ENCODE measurements around the gene LEP. TPM values are rescaled to one million over a fixed set of nuclear protein-coding genes. Genes with fewer than 3 reads are reported as not detected.

LEP gene
- total and polyA plus RNA-seq, 2 donors (not counting 1 experiment from before 2014, with no cell fraction given) = not detected

DNA sequence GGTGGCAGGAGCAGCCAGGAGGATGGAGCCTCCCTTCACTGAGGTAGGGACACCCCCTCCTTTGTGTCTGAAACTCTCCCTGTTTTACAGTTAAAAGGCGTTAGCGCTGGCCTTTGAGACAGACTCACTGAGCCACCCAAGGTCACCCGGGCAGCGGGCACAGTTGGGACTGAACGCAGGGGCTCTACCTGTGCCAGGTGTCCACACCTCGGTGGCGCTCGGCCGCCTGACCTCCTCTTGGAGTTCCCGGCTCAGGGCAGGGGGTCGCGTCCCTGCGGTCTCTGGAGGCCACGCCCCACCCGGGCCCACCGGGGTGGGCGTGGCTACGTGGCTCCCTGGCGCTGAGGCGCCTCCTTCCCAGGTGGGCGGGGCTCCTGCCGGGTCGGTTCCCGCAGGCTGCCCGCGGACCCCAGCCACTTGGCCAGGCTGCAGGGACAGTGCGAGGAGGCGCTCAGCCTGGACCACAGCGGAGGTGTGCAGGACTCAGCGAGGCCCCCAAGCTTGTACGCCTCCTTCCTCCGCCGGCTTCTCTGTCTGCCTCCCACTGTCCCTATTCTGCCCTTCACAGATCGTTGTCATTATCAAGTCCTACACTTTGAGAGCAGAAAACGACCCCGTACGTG, 39.9 kb upstream of the LEP start:
- peaks cover 12 to 19% of the 10 kb centered on the region in 2 donors for H3K4me1 ChIP-seq (ENCODE audit: control insufficient read depth in 2 of 2, insufficient read depth in 2 of 2, low read length in 2 of 2)
- H3K4me1 Mint-ChIP-seq = peaks cover 17% of the 10 kb centered on the region
- peak overlapping the region; percentile 56 for H2AFZ ChIP-seq (ENCODE audit: insufficient read depth, low read depth, low read length, poor library complexity, severe bottlenecking)
- ATAC-seq (ENCODE audit: low read depth) (peak; percentile 54), DNase-seq (peak; percentile 30)
- H3K79me2 ChIP-seq (ENCODE audit: control insufficient read depth, insufficient read depth, low read length) = no peaks in the 10 kb centered on the region
- intact Hi-C loops (cut with micrococcal nuclease) = no loop called here
- TF ChIP-seq EZH2 (IDR thresholded peaks at IDR 0.05; ENCODE audit: borderline replicate concordance, insufficient read depth, low read depth, low read length, poor library complexity, severe bottlenecking) = no peak
- no peaks in the 10 kb centered on the region for H4K20me1 ChIP-seq (ENCODE audit: control insufficient read depth, insufficient read depth, low read length, poor library complexity, severe bottlenecking)
- no peak overlapping the region for H3K27ac Mint-ChIP-seq
- H3K4me3 ChIP-seq (ENCODE audit: control extremely low read depth in 1 of 5, extremely low read depth in 1 of 5, insufficient read depth in 1 of 5, low read depth in 2 of 5, low read length in 4 of 5) = peak overlapping the region in 4 of 5 experiments; percentile 2 to 53 (median 41)
- peak overlapping the region; percentile 79 for H3K4me3 Mint-ChIP-seq
- peaks cover 0 to 37% (median 24%) of the 10 kb centered on the region in 4 experiments for H3K27me3 ChIP-seq (replicated peaks in 1 of 4; ENCODE audit: control extremely low read depth in 1 of 4, control insufficient read depth in 3 of 4, insufficient read depth in 4 of 4, low read length in 3 of 4)
- H3K4me2 ChIP-seq (replicated peaks; ENCODE audit: low read depth, low read length, poor library complexity, severe bottlenecking) = peak overlapping the region; percentile 80
- H3K9ac ChIP-seq (ENCODE audit: low read length) = peak overlapping the region; percentile 52
- 8% methylated on average over 37 of the region's 37 CpGs for WGBS (ENCODE audit: insufficient coverage)
- H3K27ac ChIP-seq (ENCODE audit: low read length in 2 of 2) = no peak overlapping the region
- H3K9me3 Mint-ChIP-seq (ENCODE audit: insufficient read depth) = peaks cover 4% of the 10 kb centered on the region
- peaks cover 57% of the 10 kb centered on the region for H3K27me3 Mint-ChIP-seq
- ChIA-PET POLR2A (interaction anchor here (0.8 kb wide), 1 partner anchor 1505 kb away, joined by 3 read pairs; no protein-coding TSS in a partner anchor), CTCF (no interaction called here)
- no peaks in the 10 kb centered on the region for H3K36me3 ChIP-seq (replicated peaks in 1 of 2; ENCODE audit: control extremely low read depth in 1 of 2, control insufficient read depth in 1 of 2, extremely low read depth in 1 of 2, insufficient read depth in 2 of 2, low read length in 1 of 2)
- H3K9me3 ChIP-seq (ENCODE audit: control extremely low read depth in 1 of 3, control insufficient read depth in 2 of 3, insufficient read depth in 1 of 3, low read length in 2 of 3) = peaks cover 0 to 6% (median 2%) of the 10 kb centered on the region in 3 donors

DNA sequence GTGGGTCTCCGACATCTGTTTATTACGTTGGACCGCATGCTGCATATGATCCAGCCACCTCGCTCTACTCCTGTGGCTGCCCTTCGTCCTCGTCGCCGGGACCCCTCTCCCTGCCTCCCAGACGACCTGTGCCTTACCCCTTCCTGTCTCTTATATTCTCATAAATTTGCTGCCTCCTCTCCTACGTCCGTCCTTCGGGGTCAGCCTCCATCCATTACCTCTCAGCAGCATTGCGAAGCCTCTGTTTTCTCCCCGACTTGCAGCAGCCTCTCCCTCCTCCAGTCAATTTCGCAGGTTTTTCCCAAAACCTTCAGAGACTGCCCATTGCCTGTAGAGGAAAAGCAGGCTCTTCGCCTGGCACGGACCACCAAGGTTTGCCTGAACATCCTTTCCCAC, 39.4 kb upstream of the LEP start:
- TF ChIP-seq EZH2 (IDR thresholded peaks at IDR 0.05; ENCODE audit: borderline replicate concordance, insufficient read depth, low read depth, low read length, poor library complexity, severe bottlenecking) = no peak
- TF ChIP-seq, protein P1, sequence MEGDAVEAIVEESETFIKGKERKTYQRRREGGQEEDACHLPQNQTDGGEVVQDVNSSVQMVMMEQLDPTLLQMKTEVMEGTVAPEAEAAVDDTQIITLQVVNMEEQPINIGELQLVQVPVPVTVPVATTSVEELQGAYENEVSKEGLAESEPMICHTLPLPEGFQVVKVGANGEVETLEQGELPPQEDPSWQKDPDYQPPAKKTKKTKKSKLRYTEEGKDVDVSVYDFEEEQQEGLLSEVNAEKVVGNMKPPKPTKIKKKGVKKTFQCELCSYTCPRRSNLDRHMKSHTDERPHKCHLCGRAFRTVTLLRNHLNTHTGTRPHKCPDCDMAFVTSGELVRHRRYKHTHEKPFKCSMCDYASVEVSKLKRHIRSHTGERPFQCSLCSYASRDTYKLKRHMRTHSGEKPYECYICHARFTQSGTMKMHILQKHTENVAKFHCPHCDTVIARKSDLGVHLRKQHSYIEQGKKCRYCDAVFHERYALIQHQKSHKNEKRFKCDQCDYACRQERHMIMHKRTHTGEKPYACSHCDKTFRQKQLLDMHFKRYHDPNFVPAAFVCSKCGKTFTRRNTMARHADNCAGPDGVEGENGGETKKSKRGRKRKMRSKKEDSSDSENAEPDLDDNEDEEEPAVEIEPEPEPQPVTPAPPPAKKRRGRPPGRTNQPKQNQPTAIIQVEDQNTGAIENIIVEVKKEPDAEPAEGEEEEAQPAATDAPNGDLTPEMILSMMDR (IDR thresholded peaks at IDR 0.05) = no peak
- H4K20me1 ChIP-seq (ENCODE audit: control insufficient read depth, insufficient read depth, low read length, poor library complexity, severe bottlenecking) = no peaks in the 10 kb centered on the region
- H3K4me1 ChIP-seq (ENCODE audit: control insufficient read depth in 2 of 2, insufficient read depth in 2 of 2, low read length in 2 of 2) = peaks cover 12 to 19% of the 10 kb centered on the region in 2 donors
- peak overlapping the region; percentile 52 for H3K9ac ChIP-seq (ENCODE audit: low read length)
- peak overlapping the region; percentile 80 for H3K4me2 ChIP-seq (replicated peaks; ENCODE audit: low read depth, low read length, poor library complexity, severe bottlenecking)
- peaks cover 0 to 37% (median 24%) of the 10 kb centered on the region in 4 experiments for H3K27me3 ChIP-seq (replicated peaks in 1 of 4; ENCODE audit: control extremely low read depth in 1 of 4, control insufficient read depth in 3 of 4, insufficient read depth in 4 of 4, low read length in 3 of 4)
- H2AFZ ChIP-seq (ENCODE audit: insufficient read depth, low read depth, low read length, poor library complexity, severe bottlenecking) = peak overlapping the region; percentile 56
- peaks cover 17% of the 10 kb centered on the region for H3K4me1 Mint-ChIP-seq
- H3K9me3 Mint-ChIP-seq (ENCODE audit: insufficient read depth) = peaks cover under 1% of the 10 kb centered on the region
- no peak overlapping the region for H3K27ac ChIP-seq (ENCODE audit: low read length in 2 of 2)
- ATAC-seq (ENCODE audit: low read depth) = no peak
- H3K9me3 ChIP-seq (ENCODE audit: control extremely low read depth in 1 of 3, control insufficient read depth in 2 of 3, insufficient read depth in 1 of 3, low read length in 2 of 3) = peaks cover 0 to 6% (median 0%) of the 10 kb centered on the region in 3 donors
- CTCF ChIA-PET = no interaction called here
- 18% methylated on average over 17 of the region's 17 CpGs for WGBS (ENCODE audit: insufficient coverage)
- H3K4me3 ChIP-seq (ENCODE audit: control extremely low read depth in 1 of 5, extremely low read depth in 1 of 5, insufficient read depth in 1 of 5, low read depth in 2 of 5, low read length in 4 of 5) = peak overlapping the region in 4 of 5 experiments; percentile 2 to 53 (median 41)
- H3K27ac Mint-ChIP-seq = no peak overlapping the region
- POLR2A ChIA-PET = no interaction called here
- H3K27me3 Mint-ChIP-seq = peaks cover 57% of the 10 kb centered on the region
- peak overlapping the region; percentile 72 for H3K4me3 Mint-ChIP-seq
- no peaks in the 10 kb centered on the region for H3K79me2 ChIP-seq (ENCODE audit: control insufficient read depth, insufficient read depth, low read length)
- no peaks in the 10 kb centered on the region for H3K36me3 ChIP-seq (replicated peaks in 1 of 2; ENCODE audit: control extremely low read depth in 1 of 2, control insufficient read depth in 1 of 2, extremely low read depth in 1 of 2, insufficient read depth in 2 of 2, low read length in 1 of 2)
- DNase-seq = no peak
- intact Hi-C loops (cut with micrococcal nuclease) = no loop called here

Data from B cell (primary cell).